GM23338 (cell line): Measurements from ENCODE around the gene MRPS27. TPM values are rescaled to one million over a fixed set of nuclear protein-coding genes. Genes with fewer than 3 reads are reported as not detected.

ENCODE experiments used
- ATAC-seq: fragments of 200-7000 bp; cut with Tn5 transposase; 3 replicates; pipeline ENCODE4 v1.9.1; 2020
- DNase-seq: peaks from one replicate; pipeline ENCODE4 v3.0.0-alpha.2; 2015; ENCODE audit warnings: low spot score
- H2AFZ ChIP-seq: fragments of 200-600 bp; sonication (generic); 2 replicates; pipeline ENCODE4 v1.8.0; 2016; ENCODE audit warnings: antibody characterized with exemption, mild to moderate bottlenecking, moderate library complexity
- H3F3A ChIP-seq: fragments of 200-600 bp; sonication (generic); replicated peaks from 2 replicates; pipeline ENCODE4 v1.8.0; 2017; ENCODE audit warnings: antibody characterized with exemption, mixed run types, low read depth
- H3K27ac ChIP-seq: fragments of 200-600 bp; sonication (generic); 2 replicates; pipeline ENCODE4 v1.6.1; 2016; ENCODE audit warnings: low read depth
- H3K27me3 ChIP-seq: fragments of 200-600 bp; sonication (generic); 2 replicates; pipeline ENCODE4 v1.8.0; 2016; ENCODE audit warnings: mild to moderate bottlenecking, mixed run types, moderate library complexity; ENCODE audit not compliant: insufficient read depth
- H3K36me3 ChIP-seq: fragments of 200-600 bp; sonication (generic); 2 replicates; pipeline ENCODE4 v1.8.0; 2016; ENCODE audit warnings: mild to moderate bottlenecking; ENCODE audit not compliant: insufficient read depth
- H3K4me1 ChIP-seq: fragments of 200-600 bp; sonication (generic); 2 replicates; pipeline ENCODE4 v1.8.0; 2016; ENCODE audit warnings: mild to moderate bottlenecking, moderate library complexity; ENCODE audit not compliant: insufficient read depth
- H3K4me2 ChIP-seq: fragments of 200-600 bp; sonication (generic); 2 replicates; pipeline ENCODE4 v1.7.1; 2017; ENCODE audit warnings: mixed run types
- H3K4me3 ChIP-seq: fragments of 200-600 bp; sonication (generic); 2 replicates; pipeline ENCODE4 v1.6.1; 2016; ENCODE audit warnings: mixed run types
- H3K79me2 ChIP-seq: fragments of 200-600 bp; sonication (generic); replicated peaks from 2 replicates; pipeline ENCODE4 v1.8.0; 2017; ENCODE audit warnings: mild to moderate bottlenecking; ENCODE audit not compliant: insufficient read depth
- H3K9me2 ChIP-seq: fragments of 200-600 bp; sonication (generic); 2 replicates; pipeline ENCODE4 v1.8.0; 2017; ENCODE audit not compliant: insufficient read depth
- H4K20me1 ChIP-seq: fragments of 200-600 bp; sonication (generic); replicated peaks from 2 replicates; pipeline ENCODE4 v1.8.0; 2017; ENCODE audit warnings: mild to moderate bottlenecking; ENCODE audit not compliant: insufficient read depth
- H3K27ac Mint-ChIP-seq: 2 replicates; pipeline ENCODE4 v1.8.0; 2020; ENCODE audit warnings: inconsistent platforms, mild to moderate bottlenecking, moderate library complexity, mixed read lengths
- H3K27me3 Mint-ChIP-seq: 3 replicates; pipeline ENCODE4 v1.8.0; 2022; ENCODE audit warnings: low read depth, mild to moderate bottlenecking, moderate library complexity, mixed read lengths, inconsistent platforms; ENCODE audit not compliant: insufficient read depth, poor library complexity
- H3K36me3 Mint-ChIP-seq: 3 replicates; pipeline ENCODE4 v1.8.0; 2021; ENCODE audit warnings: low read depth, mild to moderate bottlenecking, inconsistent platforms, moderate library complexity, mixed read lengths
- H3K4me1 Mint-ChIP-seq: 3 replicates; pipeline ENCODE4 v1.8.0; 2020; ENCODE audit warnings: mild to moderate bottlenecking, inconsistent platforms, mixed read lengths
- H3K4me3 Mint-ChIP-seq: 3 replicates; pipeline ENCODE4 v1.8.0; 2021; ENCODE audit warnings: moderate library complexity, mild to moderate bottlenecking, inconsistent platforms, mixed read lengths
- H3K9me3 Mint-ChIP-seq: 3 replicates; pipeline ENCODE4 v1.8.0; 2020; ENCODE audit warnings: moderate library complexity, mild to moderate bottlenecking, inconsistent platforms, mixed read lengths
- CREB1 ChIP-seq: fragments of 250-450 bp; sonication (Bioruptor Pico); IDR thresholded peaks from 2 replicates; pipeline ENCODE4 v1.5.0; 2020; ENCODE audit warnings: low read depth, mild to moderate bottlenecking, moderate library complexity
- CTCF ChIP-seq, 2 experiments: fragments of 200-600 bp in 1 of 2; sonication (generic) in 1 of 2; conservative IDR thresholded peaks; 2 replicates each; pipeline versions ENCODE4 v1.5.1 to v1.6.1; 2016 to 2017; ENCODE audit warnings: antibody characterized with exemption in 2 of 2, low read depth in 2 of 2, mild to moderate bottlenecking in 2 of 2, moderate library complexity in 1 of 2
- EZH2 ChIP-seq: fragments of 200-600 bp; sonication (generic); IDR thresholded peaks from one replicate; pipeline ENCODE4 v1.8.0; 2017; ENCODE audit warnings: antibody characterized with exemption, mild to moderate bottlenecking, low read depth; ENCODE audit not compliant: unreplicated experiment
- EZH2phosphoT487 ChIP-seq: fragments of 200-600 bp; sonication (generic); IDR thresholded peaks from one replicate; pipeline ENCODE4 v1.8.1; 2018; ENCODE audit warnings: antibody characterized with exemption; ENCODE audit not compliant: unreplicated experiment
- JUNB ChIP-seq: IDR thresholded peaks from one replicate; pipeline ENCODE4 v1.6.1; 2016; ENCODE audit warnings: antibody characterized with exemption; ENCODE audit not compliant: unreplicated experiment
- NANOG ChIP-seq: IDR thresholded peaks from 2 replicates; pipeline ENCODE4 v1.6.1; 2016; ENCODE audit warnings: antibody characterized with exemption, borderline replicate concordance
- POLR2AphosphoS5 ChIP-seq: IDR thresholded peaks from 2 replicates; pipeline ENCODE4 v1.6.1; 2016; ENCODE audit warnings: antibody characterized with exemption, low read depth
- STAT1 ChIP-seq: IDR thresholded peaks from one replicate; pipeline ENCODE4 v1.6.1; 2016; ENCODE audit warnings: antibody characterized with exemption; ENCODE audit not compliant: unreplicated experiment
- ZNF114 ChIP-seq: fragments of 250-450 bp; sonication (Bioruptor Pico); IDR thresholded peaks from 2 replicates; pipeline ENCODE4 v1.5.0; 2020; ENCODE audit warnings: mild to moderate bottlenecking, moderate library complexity
- polyA plus RNA-seq: library from polyadenylated mRNA; unstranded; fragments of >200 nt; fragmentation: Nextera tagmentation; extraction: Ambion mirVana; gene quantifications from 2 replicates; pipeline ENCODE4 v1.2.1, GENCODE V29; 2016
- total RNA-seq: library from RNA; depleted of rRNA; stranded (reverse); fragments of >200 nt; shearing (Covaris generic); gene quantifications from 2 replicates; pipeline ENCODE4 v1.2.3, GENCODE V29; 2014
- TF ChIP-seq, protein P1 (sequence below): IDR thresholded peaks from one replicate; pipeline ENCODE4 v1.6.1; 2018; ENCODE audit warnings: antibody characterized with exemption; ENCODE audit not compliant: unreplicated experiment
- TF ChIP-seq, protein P2 (sequence below): fragments of 250-450 bp; sonication (Bioruptor Pico); IDR thresholded peaks from 2 replicates; pipeline ENCODE4 v1.5.0; 2020; ENCODE audit warnings: mild to moderate bottlenecking, moderate library complexity

Gene MRPS27
- total and polyA plus RNA-seq, 2 experiments from 2014 or later = 53.2 to 141 TPM

DNA sequence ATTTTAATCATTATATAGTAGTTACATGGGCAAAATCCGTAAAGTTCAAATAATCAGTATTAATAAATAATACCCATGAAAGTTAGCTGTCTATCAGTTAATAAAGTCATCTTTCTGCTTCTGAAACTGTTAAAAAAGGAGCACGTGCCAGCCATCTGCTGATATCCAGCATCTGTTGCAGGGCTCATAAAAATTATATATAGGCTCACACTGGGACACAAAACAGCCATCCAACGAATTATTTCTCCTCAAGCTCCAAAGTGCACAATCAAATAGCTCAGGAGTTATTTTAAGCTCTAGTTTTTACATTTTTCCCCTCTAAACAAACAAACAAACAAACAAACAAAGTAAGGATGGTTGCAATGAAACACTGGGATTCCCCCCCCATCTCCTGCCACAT, 48.3 kb downstream of the MRPS27 start:
- Histone ChIP-seq H3K27ac (no peak overlapping the region), H3K79me2 (peaks cover 33% of the 10 kb centered on the region), H3F3A (no peaks in the 10 kb centered on the region), H2AFZ (no peak overlapping the region), H3K36me3 (0 out of 2 replicates have a peak, but pooled peaks cover 4% of the 10 kb centered on the region), H3K9me2 (no peaks in the 10 kb centered on the region), H3K27me3 (no peaks in the 10 kb centered on the region), H3K4me1 (no peaks in the 10 kb centered on the region; the same call in 1 of the 2 replicates), H4K20me1 (peaks cover 3% of the 10 kb centered on the region; the same call in 1 of the 2 replicates), H3K4me2 (no peak overlapping the region), H3K4me3 (no peak overlapping the region)
- TF ChIP-seq CREB1 (CRISPR knock-in tag) (no peak), CTCF (conservative IDR thresholded peaks at IDR 0.05; ENCODE audit: low read depth in 2 of 2) (no peak), EZH2phosphoT487 (no peak), ZNF114 (CRISPR knock-in tag) (no peak), STAT1 (no peak)
- TF ChIP-seq, protein P1, sequence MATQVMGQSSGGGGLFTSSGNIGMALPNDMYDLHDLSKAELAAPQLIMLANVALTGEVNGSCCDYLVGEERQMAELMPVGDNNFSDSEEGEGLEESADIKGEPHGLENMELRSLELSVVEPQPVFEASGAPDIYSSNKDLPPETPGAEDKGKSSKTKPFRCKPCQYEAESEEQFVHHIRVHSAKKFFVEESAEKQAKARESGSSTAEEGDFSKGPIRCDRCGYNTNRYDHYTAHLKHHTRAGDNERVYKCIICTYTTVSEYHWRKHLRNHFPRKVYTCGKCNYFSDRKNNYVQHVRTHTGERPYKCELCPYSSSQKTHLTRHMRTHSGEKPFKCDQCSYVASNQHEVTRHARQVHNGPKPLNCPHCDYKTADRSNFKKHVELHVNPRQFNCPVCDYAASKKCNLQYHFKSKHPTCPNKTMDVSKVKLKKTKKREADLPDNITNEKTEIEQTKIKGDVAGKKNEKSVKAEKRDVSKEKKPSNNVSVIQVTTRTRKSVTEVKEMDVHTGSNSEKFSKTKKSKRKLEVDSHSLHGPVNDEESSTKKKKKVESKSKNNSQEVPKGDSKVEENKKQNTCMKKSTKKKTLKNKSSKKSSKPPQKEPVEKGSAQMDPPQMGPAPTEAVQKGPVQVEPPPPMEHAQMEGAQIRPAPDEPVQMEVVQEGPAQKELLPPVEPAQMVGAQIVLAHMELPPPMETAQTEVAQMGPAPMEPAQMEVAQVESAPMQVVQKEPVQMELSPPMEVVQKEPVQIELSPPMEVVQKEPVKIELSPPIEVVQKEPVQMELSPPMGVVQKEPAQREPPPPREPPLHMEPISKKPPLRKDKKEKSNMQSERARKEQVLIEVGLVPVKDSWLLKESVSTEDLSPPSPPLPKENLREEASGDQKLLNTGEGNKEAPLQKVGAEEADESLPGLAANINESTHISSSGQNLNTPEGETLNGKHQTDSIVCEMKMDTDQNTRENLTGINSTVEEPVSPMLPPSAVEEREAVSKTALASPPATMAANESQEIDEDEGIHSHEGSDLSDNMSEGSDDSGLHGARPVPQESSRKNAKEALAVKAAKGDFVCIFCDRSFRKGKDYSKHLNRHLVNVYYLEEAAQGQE = no peak
- ATAC-seq (no peak), DNase-seq (no peak)
- H3K9me3 Mint-ChIP-seq = no peaks in the 10 kb centered on the region
- peaks cover 16% of the 10 kb centered on the region for H3K36me3 Mint-ChIP-seq
- peaks cover 2% of the 10 kb centered on the region for H3K27me3 Mint-ChIP-seq
- H3K27ac Mint-ChIP-seq = no peak overlapping the region
- no peak overlapping the region for H3K4me3 Mint-ChIP-seq
- H3K4me1 Mint-ChIP-seq = peaks cover 20% of the 10 kb centered on the region; the same call in 2 of the 3 replicates

DNA sequence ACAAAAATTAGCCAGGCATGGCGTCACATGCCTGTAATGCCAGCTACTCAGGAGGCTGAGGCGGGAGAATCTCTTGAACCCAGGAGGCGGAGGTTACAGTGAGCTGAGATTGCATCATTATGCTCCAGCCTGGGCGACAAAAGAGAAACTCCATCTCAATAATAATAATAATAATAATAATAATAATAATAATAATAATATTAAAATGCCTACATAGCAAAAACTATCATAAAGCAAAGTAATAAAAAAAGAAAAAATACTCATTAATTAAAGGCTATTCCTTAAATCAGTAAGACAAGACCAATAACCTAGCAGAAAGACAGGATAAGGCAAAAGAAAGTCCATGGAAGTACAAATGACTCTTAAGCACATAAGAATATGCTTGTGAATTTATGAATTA, 50.0 kb downstream of the MRPS27 start:
- DNase-seq (no peak), ATAC-seq (no peak)
- Histone ChIP-seq H3K9me2 (no peaks in the 10 kb centered on the region), H3K4me1 (no peaks in the 10 kb centered on the region; the same call in 1 of the 2 replicates), H3K27me3 (no peaks in the 10 kb centered on the region), H3K79me2 (peaks cover 17% of the 10 kb centered on the region), H2AFZ (no peak overlapping the region), H3K36me3 (0 out of 2 replicates have a peak, but pooled peaks cover 4% of the 10 kb centered on the region), H3K27ac (no peak overlapping the region), H3F3A (no peaks in the 10 kb centered on the region), H3K4me3 (no peak overlapping the region), H3K4me2 (no peak overlapping the region), H4K20me1 (peaks cover 3% of the 10 kb centered on the region; the same call in 1 of the 2 replicates)
- Mint-ChIP-seq H3K36me3 (peaks cover 6% of the 10 kb centered on the region; the same call in 2 of the 3 replicates), H3K27me3 (no peaks in the 10 kb centered on the region), H3K27ac (no peak overlapping the region), H3K4me1 (peaks cover 12% of the 10 kb centered on the region; the same call in 2 of the 3 replicates), H3K4me3 (no peak overlapping the region), H3K9me3 (no peaks in the 10 kb centered on the region)
- TF ChIP-seq EZH2 = no peak
- no peak for TF ChIP-seq NANOG
- TF ChIP-seq, protein P2, sequence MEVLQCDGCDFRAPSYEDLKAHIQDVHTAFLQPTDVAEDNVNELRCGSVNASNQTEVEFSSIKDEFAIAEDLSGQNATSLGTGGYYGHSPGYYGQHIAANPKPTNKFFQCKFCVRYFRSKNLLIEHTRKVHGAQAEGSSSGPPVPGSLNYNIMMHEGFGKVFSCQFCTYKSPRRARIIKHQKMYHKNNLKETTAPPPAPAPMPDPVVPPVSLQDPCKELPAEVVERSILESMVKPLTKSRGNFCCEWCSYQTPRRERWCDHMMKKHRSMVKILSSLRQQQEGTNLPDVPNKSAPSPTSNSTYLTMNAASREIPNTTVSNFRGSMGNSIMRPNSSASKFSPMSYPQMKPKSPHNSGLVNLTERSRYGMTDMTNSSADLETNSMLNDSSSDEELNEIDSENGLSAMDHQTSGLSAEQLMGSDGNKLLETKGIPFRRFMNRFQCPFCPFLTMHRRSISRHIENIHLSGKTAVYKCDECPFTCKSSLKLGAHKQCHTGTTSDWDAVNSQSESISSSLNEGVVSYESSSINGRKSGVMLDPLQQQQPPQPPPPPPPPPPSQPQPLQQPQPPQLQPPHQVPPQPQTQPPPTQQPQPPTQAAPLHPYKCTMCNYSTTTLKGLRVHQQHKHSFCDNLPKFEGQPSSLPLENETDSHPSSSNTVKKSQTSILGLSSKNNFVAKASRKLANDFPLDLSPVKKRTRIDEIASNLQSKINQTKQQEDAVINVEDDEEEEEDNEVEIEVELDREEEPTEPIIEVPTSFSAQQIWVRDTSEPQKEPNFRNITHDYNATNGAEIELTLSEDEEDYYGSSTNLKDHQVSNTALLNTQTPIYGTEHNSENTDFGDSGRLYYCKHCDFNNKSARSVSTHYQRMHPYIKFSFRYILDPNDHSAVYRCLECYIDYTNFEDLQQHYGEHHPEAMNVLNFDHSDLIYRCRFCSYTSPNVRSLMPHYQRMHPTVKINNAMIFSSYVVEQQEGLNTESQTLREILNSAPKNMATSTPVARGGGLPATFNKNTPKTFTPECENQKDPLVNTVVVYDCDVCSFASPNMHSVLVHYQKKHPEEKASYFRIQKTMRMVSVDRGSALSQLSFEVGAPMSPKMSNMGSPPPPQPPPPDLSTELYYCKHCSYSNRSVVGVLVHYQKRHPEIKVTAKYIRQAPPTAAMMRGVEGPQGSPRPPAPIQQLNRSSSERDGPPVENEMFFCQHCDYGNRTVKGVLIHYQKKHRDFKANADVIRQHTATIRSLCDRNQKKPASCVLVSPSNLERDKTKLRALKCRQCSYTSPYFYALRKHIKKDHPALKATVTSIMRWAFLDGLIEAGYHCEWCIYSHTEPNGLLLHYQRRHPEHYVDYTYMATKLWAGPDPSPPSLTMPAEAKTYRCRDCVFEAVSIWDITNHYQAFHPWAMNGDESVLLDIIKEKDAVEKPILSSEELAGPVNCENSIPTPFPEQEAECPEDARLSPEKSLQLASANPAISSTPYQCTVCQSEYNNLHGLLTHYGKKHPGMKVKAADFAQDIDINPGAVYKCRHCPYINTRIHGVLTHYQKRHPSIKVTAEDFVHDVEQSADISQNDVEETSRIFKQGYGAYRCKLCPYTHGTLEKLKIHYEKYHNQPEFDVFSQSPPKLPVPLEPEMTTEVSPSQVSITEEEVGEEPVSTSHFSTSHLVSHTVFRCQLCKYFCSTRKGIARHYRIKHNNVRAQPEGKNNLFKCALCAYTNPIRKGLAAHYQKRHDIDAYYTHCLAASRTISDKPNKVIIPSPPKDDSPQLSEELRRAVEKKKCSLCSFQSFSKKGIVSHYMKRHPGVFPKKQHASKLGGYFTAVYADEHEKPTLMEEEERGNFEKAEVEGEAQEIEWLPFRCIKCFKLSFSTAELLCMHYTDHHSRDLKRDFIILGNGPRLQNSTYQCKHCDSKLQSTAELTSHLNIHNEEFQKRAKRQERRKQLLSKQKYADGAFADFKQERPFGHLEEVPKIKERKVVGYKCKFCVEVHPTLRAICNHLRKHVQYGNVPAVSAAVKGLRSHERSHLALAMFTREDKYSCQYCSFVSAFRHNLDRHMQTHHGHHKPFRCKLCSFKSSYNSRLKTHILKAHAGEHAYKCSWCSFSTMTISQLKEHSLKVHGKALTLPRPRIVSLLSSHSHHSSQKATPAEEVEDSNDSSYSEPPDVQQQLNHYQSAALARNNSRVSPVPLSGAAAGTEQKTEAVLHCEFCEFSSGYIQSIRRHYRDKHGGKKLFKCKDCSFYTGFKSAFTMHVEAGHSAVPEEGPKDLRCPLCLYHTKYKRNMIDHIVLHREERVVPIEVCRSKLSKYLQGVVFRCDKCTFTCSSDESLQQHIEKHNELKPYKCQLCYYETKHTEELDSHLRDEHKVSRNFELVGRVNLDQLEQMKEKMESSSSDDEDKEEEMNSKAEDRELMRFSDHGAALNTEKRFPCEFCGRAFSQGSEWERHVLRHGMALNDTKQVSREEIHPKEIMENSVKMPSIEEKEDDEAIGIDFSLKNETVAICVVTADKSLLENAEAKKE (CRISPR knock-in tag) = no peak
- no peak for TF ChIP-seq JUNB
- TF ChIP-seq POLR2AphosphoS5 = no peak
- TF ChIP-seq CREB1 (CRISPR knock-in tag) = no peak
- no peak for TF ChIP-seq EZH2phosphoT487
